HepG2 (cell line): Measurements from ENCODE around the gene PARVA. TPM values are rescaled to one million over a fixed set of nuclear protein-coding genes. Genes with fewer than 3 reads are reported as not detected.

Source experiments
- ATAC-seq: fragments of 200-7000 bp; cut with Tn5 transposase; 3 replicates; pipeline ENCODE4 v1.9.1; 2020; ENCODE audit warnings: mild to moderate bottlenecking, moderate library complexity
- BruUV-seq: library from RNA; stranded (reverse); fragments of 400-500 nt; replicated peaks from 2 replicates; lab custom pipeline; 2021; lab: Mats Ljungman, UMichigan
- CTCF ChIA-PET: fragments of 300-600 bp; formaldehyde crosslinking; extraction: SDS; loops from one replicate; lab custom pipeline; 2021; ENCODE audit warnings: low total read pairs, inconsistent platforms, low intra/inter-chr PET ratio; lab: Yijun Ruan, JAX
- POLR2A ChIA-PET: fragments of 350-600 bp; sonication (Branson Sonifier 250); formaldehyde crosslinking; loops from one replicate; lab custom pipeline; 2020; ENCODE audit warnings: antibody characterized with exemption, inconsistent platforms; lab: Yijun Ruan, JAX
- DNase-seq: peaks from one replicate; pipeline ENCODE4 v3.0.0-alpha.2; 2015; ENCODE audit warnings: low spot score
- FAIRE-seq: peaks from 3 replicates; lab custom pipeline; 2011; peaks lifted over from hg19 to GRCh38; lab: Jason Lieb, UNC
- H2AFZ ChIP-seq: one replicate; pipeline ENCODE4 v1.6.1; 2011; ENCODE audit warnings: low read length, inconsistent platforms
- H3K27ac ChIP-seq: fragments of 300-600 bp; 3 replicates; pipeline ENCODE4 v1.8.0; 2011; ENCODE audit warnings: mixed run types, mild to moderate bottlenecking, mixed read lengths, low read length, inconsistent platforms; ENCODE audit not compliant: insufficient read depth; ENCODE audit errors: extremely low read length
- H3K27me3 ChIP-seq, 2 experiments: fragments of 200-600 bp in 1 of 2; 2 replicates in 1 of 2; 3 replicates in 1 of 2; pipeline versions ENCODE4 v1.6.0 to v1.8.0; 2011; ENCODE audit warnings: low read length in 2 of 2, mild to moderate bottlenecking in 2 of 2, moderate library complexity in 2 of 2, inconsistent platforms in 1 of 2; ENCODE audit not compliant: insufficient read depth in 2 of 2, control insufficient read depth in 1 of 2
- H3K36me3 ChIP-seq, 2 experiments: fragments of 200-600 bp in 1 of 2; replicated peaks in 1 of 2; 2 replicates in 1 of 2; 3 replicates in 1 of 2; pipeline versions ENCODE4 v1.5.1 to v1.8.0; 2011; ENCODE audit warnings: low read length in 2 of 2, inconsistent platforms in 1 of 2; ENCODE audit not compliant: insufficient read depth in 2 of 2, control insufficient read depth in 1 of 2
- H3K4me1 ChIP-seq: 2 replicates; pipeline ENCODE4 v1.5.1; 2012; ENCODE audit warnings: low read length, inconsistent platforms; ENCODE audit not compliant: insufficient read depth
- H3K4me2 ChIP-seq: 2 replicates; pipeline ENCODE4 v1.6.0; 2011; ENCODE audit warnings: low read depth, low read length, inconsistent platforms
- H3K4me3 ChIP-seq, 3 experiments: fragments of 200-600 bp in 1 of 3; sonication (generic), shearing (Covaris generic) in 1 of 3; replicated peaks in 1 of 3; 2 replicates each; pipeline ENCODE4 v1.5.1; 2011 to 2016; ENCODE audit warnings: low read length in 3 of 3, inconsistent platforms in 2 of 3, low read depth in 2 of 3, mild to moderate bottlenecking in 2 of 3, control low read depth in 1 of 3, mixed read lengths in 1 of 3; ENCODE audit not compliant: insufficient read depth in 1 of 3
- H3K79me2 ChIP-seq: one replicate; pipeline ENCODE4 v1.6.1; 2011; ENCODE audit warnings: low read length, inconsistent platforms; ENCODE audit not compliant: insufficient read depth
- H3K9ac ChIP-seq: 2 replicates; pipeline ENCODE4 v1.6.0; 2011; ENCODE audit warnings: mild to moderate bottlenecking, low read depth, low read length, inconsistent platforms; ENCODE audit not compliant: insufficient read depth
- H3K9me3 ChIP-seq: 2 replicates; pipeline ENCODE4 v1.5.1; 2012; ENCODE audit warnings: mild to moderate bottlenecking, low read length
- H4K20me1 ChIP-seq: 2 replicates; pipeline ENCODE4 v1.6.0; 2011; ENCODE audit warnings: inconsistent platforms, mild to moderate bottlenecking, low read length, moderate library complexity; ENCODE audit not compliant: insufficient read depth
- ASH2L ChIP-seq: fragments of 300-600, 200-600 bp; sonication (generic); IDR thresholded peaks from 2 replicates; pipeline ENCODE4 v1.7.0; 2017; ENCODE audit warnings: low read depth, mild to moderate bottlenecking, moderate library complexity, mixed read lengths, low read length; ENCODE audit not compliant: insufficient read length
- JUNB ChIP-seq: sonication (generic); formaldehyde crosslinking; IDR thresholded peaks from 2 replicates; pipeline ENCODE4 v1.8.0; 2022; ENCODE audit warnings: missing genetic modification reagents, mild to moderate bottlenecking, borderline replicate concordance
- PTBP1 ChIP-seq: fragments of 200-400 bp; formaldehyde crosslinking; IDR thresholded peaks from 2 replicates; pipeline ENCODE4 v1.6.1; 2018; ENCODE audit warnings: low read length, low read depth; ENCODE audit not compliant: poor library complexity, severe bottlenecking
- REXO4 ChIP-seq: sonication (generic); formaldehyde crosslinking; IDR thresholded peaks from 2 replicates; pipeline ENCODE4 v1.8.0; 2022; ENCODE audit warnings: missing genetic modification reagents, mild to moderate bottlenecking, borderline replicate concordance
- TARDBP ChIP-seq: sonication (generic); formaldehyde crosslinking; IDR thresholded peaks from 2 replicates; pipeline ENCODE4 v1.8.0; 2022; ENCODE audit warnings: mild to moderate bottlenecking, missing genetic modification reagents
- TBX3 ChIP-seq: fragments of 450-650 bp; IDR thresholded peaks from 2 replicates; pipeline ENCODE4 v1.6.1; 2017; ENCODE audit warnings: antibody characterized with exemption, mild to moderate bottlenecking, inconsistent platforms, borderline replicate concordance
- XRCC5 ChIP-seq: fragments of 200-400 bp; formaldehyde crosslinking; optimal IDR thresholded peaks from 2 replicates; pipeline ENCODE3; 2017; ENCODE audit warnings: mild to moderate bottlenecking, low read length
- ZNF562 ChIP-seq: sonication (generic); formaldehyde crosslinking; IDR thresholded peaks from 2 replicates; pipeline ENCODE4 v1.8.0; 2022; ENCODE audit warnings: missing genetic modification reagents, borderline replicate concordance
- WGBS: methylation state at CpG from one replicate; pipeline ENCODE4 v1.1.6; 2017; ENCODE audit warnings: low lambda C conversion rate; 5-methylcytosine and 5-hydroxymethylcytosine counted together
- in situ Hi-C: cut with HindIII; loops from 2 replicates; pipeline ENCODE4 v1.10.0; 2017; ENCODE audit warnings: low pct_unique_long_range_greater_than_20kb; ENCODE audit not compliant: extremely low pct_ligation_motif_present
- intact Hi-C: fragments of 100-400 bp; cut with micrococcal nuclease; formaldehyde crosslinking; loops from one replicate; pipeline ENCODE4 v1.10.0; 2022; ENCODE audit not compliant: unreplicated experiment
- polyA plus RNA-seq, 8 experiments: library from polyadenylated mRNA; depleted of rRNA in 3 of 8; stranded (reverse) in 7 of 8; unstranded in 1 of 8; fragments of >200 nt; fragmentation: Illumina TruSeq in 4 of 8; extraction: Trizol in 4 of 8; gene quantifications; 2 replicates each; pipeline versions ENCODE4 v1.2.1 to v1.2.3, GENCODE V29; 2011 to 2016; ENCODE audit warnings: low read depth in 4 of 8, missing spikeins in 1 of 8, mixed read lengths in 1 of 8; ENCODE audit not compliant: insufficient read depth in 1 of 8
- total RNA-seq, 5 experiments: library from RNA; depleted of rRNA; stranded (reverse); fragments of >200 nt; fragmentation: Illumina TruSeq; extraction: Trizol; gene quantifications; 2 replicates each; pipeline ENCODE4 v1.2.3, GENCODE V29; 2016; ENCODE audit warnings: low read depth in 1 of 5
- TF ChIP-seq, protein P1 (sequence below): sonication (generic); formaldehyde crosslinking; IDR thresholded peaks from 2 replicates; pipeline ENCODE4 v1.4.0; 2020; ENCODE audit warnings: missing genetic modification reagents, borderline replicate concordance
- TF ChIP-seq, protein P2 (sequence below): sonication (generic); formaldehyde crosslinking; IDR thresholded peaks from 2 replicates; pipeline ENCODE4 v1.4.0; 2020; ENCODE audit warnings: missing genetic modification reagents
- TF ChIP-seq, protein P3 (sequence below): sonication (generic); formaldehyde crosslinking; IDR thresholded peaks from 2 replicates; pipeline ENCODE4 v1.9.0; 2021; ENCODE audit warnings: missing genetic modification reagents, borderline replicate concordance
- TF ChIP-seq, protein P4 (sequence below): sonication (generic); formaldehyde crosslinking; IDR thresholded peaks from 2 replicates; pipeline ENCODE4 v1.8.0; 2022; ENCODE audit warnings: mild to moderate bottlenecking, missing genetic modification reagents, moderate library complexity
- TF ChIP-seq, protein P5 (sequence below): sonication (generic); formaldehyde crosslinking; IDR thresholded peaks from 2 replicates; pipeline ENCODE4 v1.4.0; 2020; ENCODE audit warnings: missing genetic modification reagents
- TF ChIP-seq, protein P6 (sequence below): sonication (generic); formaldehyde crosslinking; IDR thresholded peaks from 2 replicates; pipeline ENCODE4 v1.4.0; 2020; ENCODE audit warnings: low read depth, mild to moderate bottlenecking, missing genetic modification reagents
- TF ChIP-seq, protein P7 (sequence below): IDR thresholded peaks from 2 replicates; pipeline ENCODE4 v1.6.1; 2016; ENCODE audit warnings: low read depth

The PARVA gene
- total and polyA plus RNA-seq, 2 of the 13 experiments (the other 11 are each of a cell fraction or from before 2014, with no cell fraction given): 5.9 to 9.1 TPM

DNA sequence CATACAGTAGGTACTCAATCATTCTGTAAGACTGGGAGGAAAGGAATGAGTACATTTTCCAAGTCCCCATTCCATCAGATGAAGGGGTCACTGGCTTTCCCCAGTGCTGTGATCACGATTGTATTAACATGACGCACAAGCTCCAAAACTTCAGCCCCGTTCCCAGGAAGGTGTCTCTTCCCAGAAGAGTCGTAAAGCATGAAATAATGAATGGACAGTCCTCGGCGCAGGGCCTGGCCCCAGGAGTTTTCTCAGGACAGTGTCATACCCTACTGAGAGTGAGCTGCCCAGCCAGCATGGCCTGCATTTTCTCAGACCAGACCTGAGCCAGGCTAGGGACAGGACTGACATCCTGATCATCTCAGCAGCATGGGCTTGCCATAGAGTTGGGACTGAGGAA is 80.7 kb downstream of the PARVA start:
- BruUV-seq: no TSS peak
- ChIA-PET CTCF (no interaction called here), POLR2A (no interaction called here)
- Histone ChIP-seq H4K20me1 (no peaks in the 10 kb centered on the region), H3K4me1 (peaks cover 8% of the 10 kb centered on the region; the same call in 1 of the 2 replicates), H3K79me2 (no peaks in the 10 kb centered on the region), H3K4me2 (no peak overlapping the region), H3K27me3 (no peaks in the 10 kb centered on the region), H3K9ac (no peak overlapping the region), H3K9me3 (no peaks in the 10 kb centered on the region), H2AFZ (no peak overlapping the region), H3K27ac (no peak overlapping the region), H3K4me3 (no peak overlapping the region), H3K36me3 (no peaks in the 10 kb centered on the region)
- FAIRE-seq (no peak), DNase-seq (no peak), ATAC-seq (no peak)
- intact Hi-C loops (no loop called here), in situ Hi-C loops (no loop called here)
- WGBS: 94% methylated on average over 6 of the region's 6 CpGs
- TF ChIP-seq TBX3: no peak
- TF ChIP-seq XRCC5: no peak
- TF ChIP-seq, protein P1, sequence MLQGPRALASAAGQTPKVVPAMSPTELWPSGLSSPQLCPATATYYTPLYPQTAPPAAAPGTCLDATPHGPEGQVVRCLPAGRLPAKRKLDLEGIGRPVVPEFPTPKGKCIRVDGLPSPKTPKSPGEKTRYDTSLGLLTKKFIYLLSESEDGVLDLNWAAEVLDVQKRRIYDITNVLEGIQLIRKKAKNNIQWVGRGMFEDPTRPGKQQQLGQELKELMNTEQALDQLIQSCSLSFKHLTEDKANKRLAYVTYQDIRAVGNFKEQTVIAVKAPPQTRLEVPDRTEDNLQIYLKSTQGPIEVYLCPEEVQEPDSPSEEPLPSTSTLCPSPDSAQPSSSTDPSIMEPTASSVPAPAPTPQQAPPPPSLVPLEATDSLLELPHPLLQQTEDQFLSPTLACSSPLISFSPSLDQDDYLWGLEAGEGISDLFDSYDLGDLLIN (CRISPR knock-in tag): no peak
- TF ChIP-seq, protein P2, sequence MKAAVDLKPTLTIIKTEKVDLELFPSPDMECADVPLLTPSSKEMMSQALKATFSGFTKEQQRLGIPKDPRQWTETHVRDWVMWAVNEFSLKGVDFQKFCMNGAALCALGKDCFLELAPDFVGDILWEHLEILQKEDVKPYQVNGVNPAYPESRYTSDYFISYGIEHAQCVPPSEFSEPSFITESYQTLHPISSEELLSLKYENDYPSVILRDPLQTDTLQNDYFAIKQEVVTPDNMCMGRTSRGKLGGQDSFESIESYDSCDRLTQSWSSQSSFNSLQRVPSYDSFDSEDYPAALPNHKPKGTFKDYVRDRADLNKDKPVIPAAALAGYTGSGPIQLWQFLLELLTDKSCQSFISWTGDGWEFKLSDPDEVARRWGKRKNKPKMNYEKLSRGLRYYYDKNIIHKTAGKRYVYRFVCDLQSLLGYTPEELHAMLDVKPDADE (CRISPR knock-in tag): no peak
- no peak for TF ChIP-seq PTBP1
- TF ChIP-seq REXO4 (CRISPR knock-in tag): no peak
- no peak for TF ChIP-seq ASH2L
- TF ChIP-seq, protein P3, sequence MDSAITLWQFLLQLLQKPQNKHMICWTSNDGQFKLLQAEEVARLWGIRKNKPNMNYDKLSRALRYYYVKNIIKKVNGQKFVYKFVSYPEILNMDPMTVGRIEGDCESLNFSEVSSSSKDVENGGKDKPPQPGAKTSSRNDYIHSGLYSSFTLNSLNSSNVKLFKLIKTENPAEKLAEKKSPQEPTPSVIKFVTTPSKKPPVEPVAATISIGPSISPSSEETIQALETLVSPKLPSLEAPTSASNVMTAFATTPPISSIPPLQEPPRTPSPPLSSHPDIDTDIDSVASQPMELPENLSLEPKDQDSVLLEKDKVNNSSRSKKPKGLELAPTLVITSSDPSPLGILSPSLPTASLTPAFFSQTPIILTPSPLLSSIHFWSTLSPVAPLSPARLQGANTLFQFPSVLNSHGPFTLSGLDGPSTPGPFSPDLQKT: no peak
- TF ChIP-seq, protein P4, sequence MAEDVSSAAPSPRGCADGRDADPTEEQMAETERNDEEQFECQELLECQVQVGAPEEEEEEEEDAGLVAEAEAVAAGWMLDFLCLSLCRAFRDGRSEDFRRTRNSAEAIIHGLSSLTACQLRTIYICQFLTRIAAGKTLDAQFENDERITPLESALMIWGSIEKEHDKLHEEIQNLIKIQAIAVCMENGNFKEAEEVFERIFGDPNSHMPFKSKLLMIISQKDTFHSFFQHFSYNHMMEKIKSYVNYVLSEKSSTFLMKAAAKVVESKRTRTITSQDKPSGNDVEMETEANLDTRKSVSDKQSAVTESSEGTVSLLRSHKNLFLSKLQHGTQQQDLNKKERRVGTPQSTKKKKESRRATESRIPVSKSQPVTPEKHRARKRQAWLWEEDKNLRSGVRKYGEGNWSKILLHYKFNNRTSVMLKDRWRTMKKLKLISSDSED (CRISPR knock-in tag): no peak
- TF ChIP-seq, protein P5, sequence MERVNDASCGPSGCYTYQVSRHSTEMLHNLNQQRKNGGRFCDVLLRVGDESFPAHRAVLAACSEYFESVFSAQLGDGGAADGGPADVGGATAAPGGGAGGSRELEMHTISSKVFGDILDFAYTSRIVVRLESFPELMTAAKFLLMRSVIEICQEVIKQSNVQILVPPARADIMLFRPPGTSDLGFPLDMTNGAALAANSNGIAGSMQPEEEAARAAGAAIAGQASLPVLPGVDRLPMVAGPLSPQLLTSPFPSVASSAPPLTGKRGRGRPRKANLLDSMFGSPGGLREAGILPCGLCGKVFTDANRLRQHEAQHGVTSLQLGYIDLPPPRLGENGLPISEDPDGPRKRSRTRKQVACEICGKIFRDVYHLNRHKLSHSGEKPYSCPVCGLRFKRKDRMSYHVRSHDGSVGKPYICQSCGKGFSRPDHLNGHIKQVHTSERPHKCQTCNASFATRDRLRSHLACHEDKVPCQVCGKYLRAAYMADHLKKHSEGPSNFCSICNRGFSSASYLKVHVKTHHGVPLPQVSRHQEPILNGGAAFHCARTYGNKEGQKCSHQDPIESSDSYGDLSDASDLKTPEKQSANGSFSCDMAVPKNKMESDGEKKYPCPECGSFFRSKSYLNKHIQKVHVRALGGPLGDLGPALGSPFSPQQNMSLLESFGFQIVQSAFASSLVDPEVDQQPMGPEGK (CRISPR knock-in tag): no peak
- TF ChIP-seq, protein P6, sequence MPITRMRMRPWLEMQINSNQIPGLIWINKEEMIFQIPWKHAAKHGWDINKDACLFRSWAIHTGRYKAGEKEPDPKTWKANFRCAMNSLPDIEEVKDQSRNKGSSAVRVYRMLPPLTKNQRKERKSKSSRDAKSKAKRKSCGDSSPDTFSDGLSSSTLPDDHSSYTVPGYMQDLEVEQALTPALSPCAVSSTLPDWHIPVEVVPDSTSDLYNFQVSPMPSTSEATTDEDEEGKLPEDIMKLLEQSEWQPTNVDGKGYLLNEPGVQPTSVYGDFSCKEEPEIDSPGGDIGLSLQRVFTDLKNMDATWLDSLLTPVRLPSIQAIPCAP (CRISPR knock-in tag): no peak
- TF ChIP-seq JUNB: no peak
- TF ChIP-seq TARDBP (CRISPR knock-in tag): no peak
- TF ChIP-seq ZNF562: no peak
- TF ChIP-seq, protein P7, sequence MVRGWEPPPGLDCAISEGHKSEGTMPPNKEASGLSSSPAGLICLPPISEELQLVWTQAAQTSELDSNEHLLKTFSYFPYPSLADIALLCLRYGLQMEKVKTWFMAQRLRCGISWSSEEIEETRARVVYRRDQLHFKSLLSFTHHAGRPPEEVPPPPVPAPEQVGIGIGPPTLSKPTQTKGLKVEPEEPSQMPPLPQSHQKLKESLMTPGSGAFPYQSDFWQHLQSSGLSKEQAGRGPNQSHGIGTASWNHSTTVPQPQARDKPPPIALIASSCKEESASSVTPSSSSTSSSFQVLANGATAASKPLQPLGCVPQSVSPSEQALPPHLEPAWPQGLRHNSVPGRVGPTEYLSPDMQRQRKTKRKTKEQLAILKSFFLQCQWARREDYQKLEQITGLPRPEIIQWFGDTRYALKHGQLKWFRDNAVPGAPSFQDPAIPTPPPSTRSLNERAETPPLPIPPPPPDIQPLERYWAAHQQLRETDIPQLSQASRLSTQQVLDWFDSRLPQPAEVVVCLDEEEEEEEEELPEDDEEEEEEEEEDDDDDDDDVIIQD: no peak
